HG02870 (cell line): Measurements from ENCODE around the gene ISCA2.

Source experiments
- ATAC-seq: cut with Tn5 transposase; IDR thresholded peaks from one replicate; pipeline ENCODE4 v1.9.1; 2021; ENCODE audit warnings: mild to moderate bottlenecking, moderate library complexity; ENCODE audit not compliant: unreplicated experiment

Gene ISCA2

DNA sequence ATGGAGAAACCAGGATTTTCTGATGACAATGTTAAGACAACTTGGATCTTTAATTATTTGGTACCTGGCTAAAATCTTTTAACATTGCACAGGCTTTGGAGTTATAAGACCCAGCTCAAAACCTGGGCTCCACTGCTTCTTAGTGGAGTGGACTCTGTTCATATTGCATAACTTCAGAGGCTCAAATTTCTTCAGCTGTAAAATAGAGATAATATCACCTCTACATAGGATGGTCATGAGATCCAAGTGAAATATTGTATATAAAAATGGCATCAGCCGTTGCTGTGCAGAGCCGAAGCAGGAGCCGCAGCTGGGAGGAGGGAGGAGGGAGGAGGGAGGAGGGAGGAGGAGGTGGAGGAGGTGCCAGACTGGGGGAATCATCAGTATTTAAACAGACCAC lies 11.0 kb upstream of the ISCA2 start:
- no peak for ATAC-seq

DNA sequence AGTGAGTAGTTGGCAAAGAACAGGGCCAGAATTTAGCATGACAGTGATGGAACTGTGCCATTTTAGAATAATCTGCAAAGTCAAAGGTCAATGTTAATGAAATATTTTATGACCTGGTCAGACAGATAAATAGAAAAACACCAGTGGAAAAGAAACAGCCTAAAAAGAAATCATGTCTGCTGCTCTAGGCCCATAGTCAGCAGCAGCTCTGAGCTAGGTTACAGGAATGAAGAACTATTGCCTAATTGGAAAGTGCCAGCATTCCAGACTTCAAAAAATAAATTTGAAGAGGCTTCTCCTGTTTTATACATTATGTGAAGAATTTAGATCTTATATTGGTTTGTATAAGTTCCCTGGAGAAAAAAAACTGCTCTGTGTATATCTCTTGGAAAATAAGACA lies 10.2 kb upstream of the ISCA2 start:
- no peak for ATAC-seq

DNA sequence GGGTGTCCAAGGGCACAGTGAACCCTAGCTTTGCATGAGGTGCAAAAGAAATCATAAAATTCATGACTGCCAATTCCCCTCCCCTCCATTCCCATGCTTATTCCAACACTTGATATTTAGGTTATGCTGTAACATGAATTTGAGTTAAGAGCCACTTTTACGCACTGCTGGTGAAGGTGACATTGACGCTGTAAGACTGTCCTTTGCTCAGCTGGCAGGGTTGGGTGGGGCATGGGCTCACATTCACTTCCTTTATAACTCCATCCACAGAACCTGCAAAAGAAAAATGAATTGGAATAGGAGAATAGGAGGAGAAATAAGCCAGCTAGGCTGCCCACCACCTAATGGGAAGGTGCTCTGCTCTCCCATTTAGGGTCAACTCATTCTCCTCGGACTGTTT lies 7.4 kb upstream of the ISCA2 start:
- ATAC-seq: no peak

DNA sequence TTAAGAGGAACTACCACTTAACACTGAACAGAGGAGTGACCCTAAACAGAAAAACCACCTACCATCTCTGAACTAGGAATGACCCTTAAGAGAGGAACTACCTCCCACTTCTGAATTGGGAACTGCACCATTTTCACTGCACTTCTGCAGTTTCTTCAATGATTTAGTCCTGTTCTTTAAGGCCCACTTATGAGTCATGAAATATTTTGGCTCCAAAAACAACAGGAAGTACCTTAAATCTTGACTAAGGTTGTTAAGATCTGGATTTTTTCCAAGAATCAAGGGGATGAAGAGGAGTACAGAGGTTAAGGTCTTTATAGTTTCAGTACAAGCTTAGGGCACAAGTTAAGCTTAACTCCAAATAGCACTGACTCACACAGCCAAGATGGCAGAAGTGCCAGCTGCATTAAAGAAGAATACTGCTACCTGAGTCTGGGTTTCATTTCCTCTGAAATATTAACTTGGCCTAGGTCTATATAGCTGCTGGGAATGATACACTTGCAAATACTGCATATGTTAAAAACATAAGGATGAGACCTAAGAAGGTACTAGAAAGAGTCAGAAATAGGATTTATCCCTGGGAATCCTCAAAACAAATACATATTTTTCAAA lies 4.7 kb upstream of the ISCA2 start:
- ATAC-seq: no peak

DNA sequence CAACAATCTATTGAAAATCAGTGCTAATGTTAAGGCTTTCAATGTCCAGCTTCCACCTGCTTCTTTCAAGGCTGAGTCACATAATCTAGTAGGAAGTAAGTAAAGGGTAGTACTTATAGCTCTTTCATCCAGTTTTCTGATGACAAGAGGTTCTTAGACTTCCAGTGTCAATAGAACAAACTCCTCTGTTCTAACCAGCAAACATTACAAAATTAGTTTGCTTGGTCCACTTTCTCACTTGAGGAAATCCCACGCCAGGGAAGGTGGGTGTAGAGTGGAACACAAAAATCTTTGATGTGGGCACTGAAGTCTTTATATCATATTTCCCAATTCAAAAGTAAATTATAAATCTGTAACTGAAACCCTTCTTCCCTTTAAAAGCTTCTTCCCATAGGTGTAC lies 3.1 kb upstream of the ISCA2 start:
- no peak for ATAC-seq

DNA sequence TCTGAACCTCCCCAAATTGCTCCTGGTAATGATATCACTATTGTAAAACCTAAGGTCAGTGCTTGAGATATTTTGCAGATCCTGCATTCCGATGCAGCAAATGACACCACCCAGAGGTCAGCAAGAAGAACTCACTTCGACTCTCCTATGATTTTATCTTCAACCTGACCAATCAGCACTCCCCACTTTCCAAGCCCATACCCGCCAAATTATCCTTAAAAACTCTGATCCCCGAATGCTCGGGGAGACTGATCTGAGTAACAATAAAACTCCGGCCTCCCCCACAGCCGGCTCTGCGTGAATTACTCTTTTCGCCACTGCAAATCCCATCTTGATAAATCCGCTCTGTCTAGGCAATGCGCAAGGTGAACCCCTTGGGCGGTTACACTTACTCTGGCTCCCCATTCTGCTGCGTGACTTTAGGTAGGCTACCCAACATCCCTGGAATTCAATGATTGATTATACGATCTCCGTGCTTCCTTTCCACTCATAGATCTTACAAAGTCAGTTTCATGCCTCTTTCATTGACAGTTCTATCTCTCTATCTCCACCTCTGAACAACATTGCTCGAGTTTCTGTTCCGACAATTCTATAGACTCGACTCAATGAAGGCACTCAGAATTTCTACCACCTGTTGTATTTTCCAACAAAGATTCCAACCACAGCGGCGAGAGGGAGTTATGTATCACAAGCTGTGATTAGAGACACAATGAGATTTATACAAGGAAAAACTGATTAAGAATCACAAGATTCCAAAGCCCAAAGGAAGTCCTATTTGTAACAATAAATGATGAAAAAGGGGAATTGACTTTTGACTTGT lies 1.4 kb upstream of the ISCA2 start:
- no peak for ATAC-seq

DNA sequence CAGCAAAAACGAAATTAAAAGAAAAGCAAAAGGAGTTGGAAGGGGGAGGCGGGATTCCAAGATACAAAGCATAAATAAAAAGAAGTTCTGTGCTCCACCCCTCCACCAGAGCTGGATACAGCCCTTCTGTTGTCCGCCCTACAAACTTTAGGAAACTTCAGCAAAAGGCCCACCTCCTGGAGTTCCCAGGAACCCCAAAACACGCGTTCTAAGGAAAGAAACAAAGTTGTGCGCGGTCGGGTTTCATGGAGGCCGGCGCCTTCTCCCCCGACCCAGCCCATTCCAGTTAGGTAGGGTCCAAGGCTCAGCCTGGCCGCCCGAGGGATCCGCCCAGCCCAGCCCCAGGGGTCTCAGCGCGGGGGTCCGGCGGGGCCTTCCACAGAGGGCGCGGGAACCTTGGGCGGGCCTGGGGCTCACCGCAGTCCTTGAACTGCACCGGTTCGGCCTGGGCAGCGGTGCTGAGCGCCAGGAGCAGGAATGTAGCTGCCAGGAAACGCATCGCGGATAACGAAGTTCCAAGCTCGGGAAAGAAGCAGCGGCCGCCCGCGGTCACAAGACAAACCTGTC lies 706 bp upstream of the ISCA2 start, which contains the start of gene NPC2:
TSS of gene NPC2 (minus strand) at position 530 of the 567 bp plus-strand sequence. CDS start at position 499, 31 bp downstream.
- ATAC-seq: peak; percentile 4

DNA sequence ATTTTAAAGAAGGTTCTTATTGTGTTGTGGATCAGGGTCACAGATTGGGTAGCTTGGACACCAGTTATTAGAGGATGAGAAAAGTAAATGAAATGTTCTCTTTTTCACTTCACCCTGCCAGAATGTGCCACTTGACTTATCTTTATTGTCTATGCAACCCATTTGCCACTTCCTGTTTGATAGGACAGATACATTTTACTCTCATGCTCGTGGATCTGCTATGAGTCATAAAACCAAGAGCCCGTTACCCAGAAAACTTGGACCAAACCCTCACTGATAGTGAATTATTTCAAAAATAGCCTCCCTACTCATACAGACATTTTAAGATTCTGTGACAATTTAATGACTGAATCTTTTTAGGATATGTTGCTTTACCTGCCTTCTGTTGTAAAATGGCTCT lies 1.8 kb downstream of the ISCA2 start:
- no peak for ATAC-seq

DNA sequence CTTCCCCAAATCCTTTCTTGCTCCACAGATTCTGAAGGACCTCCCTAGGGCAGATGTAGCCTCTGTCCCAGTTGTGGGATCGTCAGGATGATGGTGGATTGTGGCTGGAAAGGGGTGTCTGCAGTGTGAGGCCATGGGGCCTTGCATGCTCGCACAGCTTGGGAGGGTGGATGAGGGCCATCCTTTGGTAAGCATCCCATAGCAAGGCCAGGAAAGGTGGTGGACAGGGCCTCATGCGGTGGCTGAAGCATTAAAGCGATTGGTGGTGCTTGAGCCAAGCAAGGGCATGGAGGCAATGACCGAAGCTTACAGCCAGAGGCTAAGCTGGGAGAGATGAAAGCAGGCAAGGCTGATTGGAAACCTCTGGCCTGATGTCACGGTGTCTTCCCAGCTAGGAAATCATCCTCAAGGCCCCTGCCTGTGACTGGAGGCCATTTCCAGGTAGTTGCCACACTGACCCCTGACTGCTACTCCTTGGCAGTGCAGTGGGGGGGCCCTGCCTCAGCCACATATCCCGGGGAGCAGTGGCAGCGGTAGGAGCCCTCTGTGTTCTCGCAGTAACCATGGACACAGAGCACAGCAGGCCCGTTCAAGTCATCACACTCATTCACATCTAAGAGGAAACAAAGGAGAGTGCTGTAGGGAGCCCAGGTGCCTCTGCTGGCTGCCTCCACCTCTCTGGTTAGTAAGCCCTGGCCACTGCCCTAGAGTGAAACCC lies 7.0 kb downstream of the ISCA2 start:
- no peak for ATAC-seq

DNA sequence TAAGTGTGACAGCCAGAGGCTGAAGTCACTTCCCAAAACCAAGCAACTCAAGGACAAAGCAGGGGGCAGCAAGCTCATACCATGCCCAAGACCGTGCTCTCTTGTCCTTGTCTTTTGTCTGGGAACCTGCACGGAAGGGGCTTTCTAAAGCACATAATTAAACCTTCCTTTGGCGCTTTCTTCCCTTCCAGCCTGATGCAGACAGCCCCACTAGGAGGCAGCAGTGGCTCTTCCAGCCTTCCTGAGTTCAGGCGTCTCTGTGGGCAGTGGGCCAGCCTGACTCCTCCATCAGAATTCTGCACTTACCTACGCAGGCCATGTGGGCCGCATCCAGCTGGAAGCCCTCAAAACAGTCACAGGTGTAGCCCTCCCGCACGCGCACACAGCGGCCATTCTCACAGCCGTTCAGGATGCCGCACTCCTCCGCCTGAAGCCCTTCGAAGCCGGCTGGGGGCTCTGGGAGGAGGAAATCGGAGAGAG lies 7.6 kb downstream of the ISCA2 start:
- no peak for ATAC-seq

DNA sequence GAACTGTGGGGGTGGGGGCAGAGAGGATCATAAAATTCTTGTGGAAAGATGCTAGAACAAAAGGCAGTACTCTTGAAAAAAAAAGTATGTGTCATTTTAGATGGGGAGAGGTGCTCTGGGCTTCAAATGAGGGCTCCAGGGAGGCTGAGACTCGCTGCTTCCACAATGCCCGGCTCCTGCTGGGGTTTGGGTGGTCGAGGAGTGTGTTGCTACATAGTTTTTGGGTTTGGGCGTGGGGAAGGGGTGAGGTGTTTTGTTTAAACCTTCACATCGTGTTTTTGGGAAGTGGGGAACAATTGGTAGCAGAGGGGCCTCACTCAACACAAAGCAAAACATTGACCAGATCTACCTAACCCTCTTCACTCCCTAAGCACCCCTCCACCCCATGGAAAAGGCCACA lies 8.1 kb downstream of the ISCA2 start:
- no peak for ATAC-seq

DNA sequence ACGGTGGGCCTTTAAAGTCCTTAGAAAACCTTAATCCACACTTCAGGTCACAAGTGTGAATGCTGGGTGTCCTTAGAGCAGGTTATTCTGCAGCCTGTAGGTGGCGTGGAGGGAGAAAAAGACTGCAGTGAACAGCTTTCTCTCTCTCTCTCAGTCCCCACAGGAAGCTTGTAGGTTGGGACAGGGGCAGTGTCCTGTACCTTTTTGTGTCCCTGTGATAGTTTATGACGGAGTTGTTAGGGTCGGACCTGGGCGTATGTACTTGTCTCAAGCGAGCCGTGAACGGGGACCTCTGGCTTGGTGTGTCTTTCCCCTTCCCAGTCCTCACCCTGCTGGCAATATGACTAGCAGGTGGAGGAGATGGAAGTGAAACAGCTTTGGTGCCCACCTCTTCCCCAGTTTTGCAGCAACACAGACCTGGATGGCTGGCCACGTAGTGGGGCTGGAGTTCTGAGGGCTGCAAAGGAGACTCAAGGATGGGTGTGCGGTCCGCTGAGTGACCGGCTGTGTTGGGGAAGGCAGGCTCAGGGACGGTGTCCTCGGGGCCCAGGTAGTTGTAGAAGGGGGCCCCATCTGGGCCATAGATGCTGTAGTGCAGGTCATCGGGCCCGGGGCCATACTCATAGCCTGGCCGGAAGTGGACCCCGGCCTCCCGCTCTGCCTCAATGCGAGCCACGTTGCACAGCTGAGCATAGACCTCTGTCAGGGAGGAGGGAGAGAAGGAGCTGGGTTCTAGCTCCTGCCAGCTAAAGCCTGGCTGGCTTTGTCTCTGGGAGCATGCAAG lies 8.9 kb downstream of the ISCA2 start:
- no peak for ATAC-seq

DNA sequence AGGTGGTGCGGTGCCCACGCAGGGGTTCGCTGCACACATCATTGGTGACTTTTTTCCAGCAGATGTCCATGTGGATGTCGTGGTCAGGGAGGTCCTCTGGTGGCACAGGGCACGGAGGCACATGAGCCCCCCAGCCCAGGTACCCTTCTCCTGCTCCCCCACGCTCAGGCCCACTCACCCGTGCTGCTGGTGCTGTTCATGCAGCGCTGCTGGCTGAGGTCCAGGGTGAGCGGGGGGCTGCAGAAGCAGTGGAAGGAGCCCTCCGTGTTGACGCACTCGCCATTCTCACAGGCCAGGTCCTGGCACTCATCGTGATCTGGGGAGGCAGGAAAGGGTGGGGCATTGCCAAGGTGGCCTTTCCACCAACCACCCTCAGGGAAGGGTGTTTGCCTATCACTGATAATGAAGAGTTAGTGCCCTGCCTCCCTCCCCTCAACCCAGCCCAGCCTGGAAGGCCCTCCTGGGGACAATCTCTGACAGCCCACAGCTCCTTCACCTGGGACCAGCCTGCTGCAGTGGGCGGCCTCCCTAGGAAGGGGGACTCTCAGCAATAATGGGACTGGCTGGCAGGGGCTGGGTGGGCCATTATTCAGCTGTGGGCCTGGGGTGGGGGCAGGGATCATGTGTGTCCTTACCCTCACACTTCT lies 9.8 kb downstream of the ISCA2 start:
- no peak for ATAC-seq

DNA sequence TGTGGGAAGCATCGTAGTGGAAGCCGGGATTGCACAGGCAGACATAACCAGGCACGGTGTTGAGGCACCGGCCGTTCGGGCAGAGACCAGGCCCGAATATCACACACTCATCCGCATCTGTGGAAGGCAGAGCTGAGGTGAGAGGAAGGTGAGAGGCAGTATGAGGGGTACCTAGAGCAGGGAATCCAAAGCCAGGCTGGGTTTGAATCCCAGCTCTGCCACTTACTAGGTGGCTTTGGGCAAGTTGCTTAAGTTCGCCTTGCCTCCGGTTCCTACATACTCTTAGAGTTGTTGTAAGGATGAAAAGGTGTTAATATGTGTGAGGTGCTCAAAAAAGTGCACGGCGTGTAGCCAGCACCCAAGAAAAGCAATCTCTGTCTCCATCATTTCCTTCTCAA lies 10.4 kb downstream of the ISCA2 start:
- ATAC-seq: no peak

DNA sequence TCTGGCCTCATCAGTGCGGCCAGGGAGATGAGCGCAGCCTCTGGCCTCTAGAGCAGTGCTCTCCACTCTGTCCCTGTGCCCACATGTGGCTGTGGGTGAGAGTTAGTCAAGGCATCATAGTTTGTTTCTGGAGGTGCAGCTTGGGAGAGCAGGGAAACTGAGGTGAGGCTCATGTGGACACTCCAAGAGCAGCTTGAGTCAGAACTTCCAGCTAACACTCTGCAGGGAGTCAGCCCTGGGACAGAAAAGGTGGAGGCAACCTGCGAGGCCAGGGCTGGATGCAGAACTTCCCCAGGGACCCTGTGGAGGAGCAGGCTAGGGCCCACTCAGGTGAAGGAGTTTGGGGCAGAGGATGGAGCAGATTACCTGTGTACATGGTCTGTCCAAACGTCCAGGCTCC lies 10.8 kb downstream of the ISCA2 start:
- no peak for ATAC-seq

DNA sequence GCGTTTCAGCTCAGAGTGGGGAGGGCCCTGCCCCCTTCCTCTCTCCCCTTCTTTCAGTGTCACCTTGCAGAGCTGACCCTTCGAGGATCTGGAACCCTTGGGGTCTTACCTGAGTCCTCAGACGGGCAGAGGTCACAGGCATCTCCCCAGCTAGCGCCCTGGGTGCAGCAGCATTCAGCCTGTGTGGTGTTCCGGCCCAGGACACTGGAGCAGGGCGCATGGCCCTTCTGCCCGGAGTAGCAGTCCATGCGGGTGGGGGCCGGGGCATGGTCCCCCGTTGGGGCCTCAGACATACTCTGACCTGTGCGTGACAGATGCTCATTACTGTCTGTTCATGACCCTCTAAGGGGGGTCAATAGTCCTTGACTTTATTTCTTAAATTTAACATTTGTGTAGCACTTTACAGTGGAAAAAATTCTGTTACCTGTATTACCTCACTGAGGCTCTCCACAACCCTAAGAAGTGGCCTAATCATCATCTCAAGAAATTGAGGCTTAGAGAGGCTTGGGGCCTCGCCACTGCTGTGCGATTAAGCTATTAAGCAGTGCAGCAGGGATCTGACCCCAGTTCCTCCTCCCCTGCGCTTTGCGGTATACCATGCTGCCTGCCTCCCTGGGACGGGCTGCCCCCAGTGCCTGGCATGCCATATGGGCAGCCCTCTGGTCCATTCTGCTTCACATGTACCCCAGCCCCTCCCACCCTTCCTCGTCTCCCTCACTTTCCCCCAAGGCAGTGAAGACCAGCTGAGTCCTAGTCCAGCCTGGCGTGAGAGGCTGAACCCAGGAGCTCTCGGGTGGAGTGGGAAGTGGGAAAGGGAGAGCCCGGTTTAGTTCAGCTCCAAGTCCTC lies 11.5 kb downstream of the ISCA2 start:
- ATAC-seq: no peak

DNA sequence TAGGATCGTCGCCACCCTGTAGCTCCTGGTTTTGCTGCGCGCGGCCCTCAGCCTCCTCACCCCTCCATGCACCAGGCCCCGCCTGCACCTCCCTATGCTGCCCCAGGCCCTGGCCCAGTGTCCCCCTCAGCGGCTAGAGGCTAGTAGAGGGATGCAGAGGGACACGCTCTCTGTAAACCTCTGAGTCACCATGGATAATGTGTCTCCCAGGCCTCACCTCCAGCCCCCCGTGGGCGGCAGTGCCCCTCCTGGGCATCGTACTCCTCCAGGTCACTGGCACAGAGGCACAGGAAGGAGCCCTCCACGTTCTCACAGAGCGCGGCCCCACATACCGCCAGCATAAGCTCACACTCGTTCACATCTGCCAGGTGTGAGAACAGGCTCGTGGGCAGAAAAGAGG lies 12.3 kb downstream of the ISCA2 start:
- ATAC-seq: no peak

DNA sequence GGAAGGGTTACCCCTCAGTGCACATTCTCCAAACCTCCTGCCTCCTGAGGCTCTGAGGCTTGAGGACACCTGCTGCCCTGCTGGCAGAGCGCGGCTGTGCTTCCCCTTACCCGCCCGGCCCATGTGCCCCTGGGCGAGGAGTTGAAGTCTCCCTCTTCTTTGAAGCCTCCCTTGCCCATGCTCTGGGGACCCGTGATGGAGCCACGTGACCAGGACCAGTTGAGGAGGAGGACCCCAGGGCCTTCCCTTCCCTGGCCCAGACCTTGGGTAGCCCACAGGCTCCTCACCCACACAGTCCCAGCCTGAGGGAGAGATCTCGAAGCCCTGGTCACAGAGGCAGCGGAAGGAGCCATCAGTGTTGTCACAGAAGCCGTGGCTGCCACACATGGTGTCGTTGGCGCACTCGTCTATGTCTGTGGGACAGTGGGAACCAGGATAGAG lies 12.9 kb downstream of the ISCA2 start:
- ATAC-seq: no peak

DNA sequence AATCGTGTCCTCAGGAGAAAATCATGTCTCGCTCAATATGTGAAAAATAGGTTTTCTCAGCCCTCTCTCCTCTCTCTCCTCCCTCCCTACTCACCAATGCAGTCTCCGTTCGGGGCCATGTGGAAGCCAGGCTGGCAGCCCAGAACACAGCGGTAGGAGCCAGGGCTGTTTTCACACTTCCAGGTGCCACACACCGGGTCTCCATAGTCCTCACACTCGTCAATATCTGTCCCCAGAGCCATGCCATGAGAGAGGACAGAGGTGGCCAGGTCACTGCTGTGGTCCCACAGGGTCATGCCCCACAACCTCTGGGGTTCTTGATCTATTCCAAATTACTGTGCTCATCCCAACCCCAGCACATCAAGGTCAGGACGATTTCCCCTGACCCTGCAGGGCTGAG lies 13.5 kb downstream of the ISCA2 start:
- ATAC-seq: no peak
